DMS 273 treated with DMSO at 0.1 percent for 48 hours (cell line): ENCODE data around the gene AMOTL2.

Source experiments
- DNase-seq: peaks from one replicate; lab custom pipeline; 2025; lab: John Stamatoyannopoulos, UW

The AMOTL2 gene

GRCh38 chr3:134333522-134334181 lies 40.6 kb downstream of the AMOTL2 start:
- DNase-seq, result no peak

- no peak for DNase-seq
These were observed 41.9 kb downstream of the AMOTL2 start for GRCh38 chr3:134332344-134332743.

GRCh38 chr3:134331811-134332199 lies 42.4 kb downstream of the AMOTL2 start:
- DNase-seq, result no peak

GRCh38 chr3:134330883-134331810 lies 43.1 kb downstream of the AMOTL2 start:
- DNase-seq, result no peak

GRCh38 chr3:134328846-134329245 lies 45.4 kb downstream of the AMOTL2 start:
- DNase-seq, result no peak

- no peak for DNase-seq
These were observed 46.1 kb downstream of the AMOTL2 start for GRCh38 chr3:134328147-134328591.

- no peak for DNase-seq
These were observed 46.7 kb downstream of the AMOTL2 start for GRCh38 chr3:134327594-134327975.

GRCh38 chr3:134326760-134327593 lies 47.3 kb downstream of the AMOTL2 start:
- no peak for DNase-seq

- no peak for DNase-seq
These were observed 48.1 kb downstream of the AMOTL2 start for GRCh38 chr3:134326126-134326525.

GRCh38 chr3:134325706-134326105 lies 48.5 kb downstream of the AMOTL2 start:
- no peak for DNase-seq

GRCh38 chr3:134325061-134325705 lies 49.1 kb downstream of the AMOTL2 start:
- DNase-seq, result no peak

GRCh38 chr3:134323966-134324962 lies 50.0 kb downstream of the AMOTL2 start:
- no peak for DNase-seq

- no peak for DNase-seq
These were observed 52.0 kb downstream of the AMOTL2 start for GRCh38 chr3:134322286-134322685.

GRCh38 chr3:134320749-134321148 lies 53.5 kb downstream of the AMOTL2 start:
- no peak for DNase-seq

GRCh38 chr3:134319931-134320330 lies 54.3 kb downstream of the AMOTL2 start:
- DNase-seq, result no peak

- no peak for DNase-seq
These were observed 56.1 kb downstream of the AMOTL2 start for GRCh38 chr3:134318166-134318565.

- DNase-seq, result no peak
These were observed 56.9 kb downstream of the AMOTL2 start for GRCh38 chr3:134317106-134317947.

GRCh38 chr3:134315286-134316106 lies 58.8 kb downstream of the AMOTL2 start:
- DNase-seq, result no peak
